ENCODE measurements around the gene TNFRSF21. TPM values are rescaled to one million over a fixed set of nuclear protein-coding genes. Genes with fewer than 3 reads are reported as not detected.

TNFRSF21 gene
- total and polyA plus RNA-seq, 2 of the 8 experiments (the other 6 are each of a cell fraction or from before 2014, with no cell fraction given) = 16.4 to 52.7 TPM

DNA sequence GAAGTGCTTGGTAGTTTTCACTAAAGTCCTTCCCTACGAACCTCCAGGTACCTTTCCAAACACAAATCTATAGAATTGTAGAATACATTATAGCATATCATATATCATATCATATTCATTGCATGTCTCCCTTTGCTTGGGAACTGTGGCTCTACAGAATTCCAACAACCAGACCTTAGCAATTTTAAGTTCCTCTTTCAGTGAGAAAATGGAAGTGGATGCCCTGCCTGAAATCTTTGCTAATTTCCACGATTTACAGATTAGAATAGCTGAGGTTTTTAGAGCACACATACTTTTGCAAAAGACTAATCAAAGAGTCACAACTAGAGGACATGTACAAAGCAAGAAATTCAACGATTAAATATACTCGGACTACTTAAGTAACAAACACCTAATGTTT is 78.6 kb downstream of the TNFRSF21 start:
- Histone ChIP-seq H4K8ac (ENCODE audit: extremely low read depth, insufficient read depth, low read length) (no peak overlapping the region), H3K4me1 (replicated peaks in 1 of 4; ENCODE audit: control insufficient read depth in 3 of 4, insufficient read depth in 4 of 4, low read length in 3 of 4) (peaks cover 2 to 6% (median 6%) of the 10 kb centered on the region in 4 experiments), H3K4me2 (ENCODE audit: insufficient read depth in 1 of 2, low read depth in 2 of 2, low read length in 2 of 2) (no peak overlapping the region), H3K23ac (ENCODE audit: insufficient read length) (no peak overlapping the region), H2BK120ac (replicated peaks; ENCODE audit: low read depth, low read length) (no peak overlapping the region), H2AFZ (ENCODE audit: low read length) (no peak overlapping the region), H3K27ac (ENCODE audit: low read depth, low read length) (no peak overlapping the region), H3K23me2 (ENCODE audit: low read depth, low read length) (no peaks in the 10 kb centered on the region), H3K4ac (replicated peaks; ENCODE audit: insufficient read length, low read depth, low read length) (no peak overlapping the region), H2BK5ac (ENCODE audit: low read depth, low read length) (no peak overlapping the region), H3K36me3 (ENCODE audit: control insufficient read depth in 2 of 4, insufficient read depth in 4 of 4, low read length in 3 of 4) (peaks cover 0 to 20% (median 7%) of the 10 kb centered on the region in 4 experiments; a peak in 4 of 8 replicates), H3K79me2 (ENCODE audit: control insufficient read depth in 1 of 2, insufficient read depth in 2 of 2, low read length in 2 of 2) (no peaks in the 10 kb centered on the region), H4K5ac (ENCODE audit: insufficient read length, low read depth, low read length) (no peak overlapping the region), H3K14ac (ENCODE audit: insufficient read length) (no peak overlapping the region), H3K4me3 (ENCODE audit: extremely low read depth in 1 of 4, insufficient read depth in 2 of 4, low read depth in 3 of 4, low read length in 4 of 4) (no peak overlapping the region), H3K79me1 (ENCODE audit: low read depth, low read length) (peaks cover 2% of the 10 kb centered on the region; the same call in 1 of the 2 replicates), H3K18ac (ENCODE audit: extremely low read depth, low read length) (no peak overlapping the region), H4K91ac (replicated peaks; ENCODE audit: insufficient read length, low read length) (no peak overlapping the region), H3K9me3 (ENCODE audit: insufficient read depth in 2 of 2, low read depth in 1 of 2, low read length in 1 of 2) (no peaks in the 10 kb centered on the region), H3K9ac (replicated peaks in 1 of 4; ENCODE audit: extremely low read depth in 1 of 4, low read depth in 3 of 4, low read length in 3 of 4) (no peak overlapping the region), H2BK15ac (ENCODE audit: low read length) (no peak overlapping the region), H3K56ac (replicated peaks; ENCODE audit: insufficient read length, low read depth, low read length) (no peak overlapping the region), H3K27me3 (replicated peaks in 1 of 4; ENCODE audit: control insufficient read depth in 3 of 4, extremely low read depth in 1 of 4, insufficient read depth in 3 of 4, low read length in 3 of 4) (no peaks in the 10 kb centered on the region), H2BK12ac (ENCODE audit: low read depth, low read length) (no peak overlapping the region), H2AK5ac (ENCODE audit: low read depth, low read length) (no peak overlapping the region), H4K20me1 (replicated peaks in 1 of 2; ENCODE audit: control insufficient read depth in 1 of 2, insufficient read depth in 2 of 2, low read length in 2 of 2) (no peaks in the 10 kb centered on the region), H2BK20ac (ENCODE audit: low read length) (no peak overlapping the region)
- FAIRE-seq = no peak
- POLR2A ChIA-PET (ENCODE audit: partially characterized antibody) = no interaction called here
- no peak for DNase-seq (ENCODE audit: low read depth in 1 of 2, low spot score in 2 of 2)
- WGBS, 2 experiments (ENCODE audit: extremely low coverage in 1 of 2, insufficient coverage in 1 of 2, insufficient read length in 1 of 2, insufficient replicate concordance in 2 of 2, low coverage in 1 of 2, low lambda C conversion rate in 2 of 2, missing lambda C conversion rate in 1 of 2) = 92% methylated on average over 4 of the region's 4 CpGs; no CpG with 5 or more reads in 1 of the 2 experiments
- CTCF ChIA-PET (ENCODE audit: partially characterized antibody) = no interaction called here
- TF ChIP-seq RAD21 (IDR thresholded peaks at IDR 0.05 in 1 of 2, conservative IDR thresholded peaks at IDR 0.05 in 1 of 2; ENCODE audit: low read depth in 2 of 2, low read length in 2 of 2) (no peak), KDM5A (IDR thresholded peaks at IDR 0.05; ENCODE audit: low read length) (no peak), SAP30 (IDR thresholded peaks at IDR 0.05; ENCODE audit: insufficient read depth, insufficient replicate concordance, low read length) (no peak), JUND (IDR thresholded peaks at IDR 0.05; ENCODE audit: low read length) (no peak), POU5F1 (IDR thresholded peaks at IDR 0.05; ENCODE audit: low read depth, low read length) (no peak), RNF2 (IDR thresholded peaks at IDR 0.05; ENCODE audit: borderline replicate concordance, low read depth, low read length, missing control alignments, poor library complexity, severe bottlenecking) (no peak), SUZ12 (IDR thresholded peaks at IDR 0.05; ENCODE audit: low read length) (no peak), EP300 (IDR thresholded peaks at IDR 0.05; ENCODE audit: borderline replicate concordance in 1 of 2, low read depth in 2 of 2, low read length in 2 of 2) (no peak), KDM1A (IDR thresholded peaks at IDR 0.05; ENCODE audit: borderline replicate concordance, low read length) (no peak), CREB1 (IDR thresholded peaks at IDR 0.05) (no peak), TAF1 (IDR thresholded peaks at IDR 0.05; ENCODE audit: low read depth, low read length) (no peak), CBX5 (IDR thresholded peaks at IDR 0.05; ENCODE audit: low read depth, low read length) (no peak)
- TF ChIP-seq, protein P1, sequence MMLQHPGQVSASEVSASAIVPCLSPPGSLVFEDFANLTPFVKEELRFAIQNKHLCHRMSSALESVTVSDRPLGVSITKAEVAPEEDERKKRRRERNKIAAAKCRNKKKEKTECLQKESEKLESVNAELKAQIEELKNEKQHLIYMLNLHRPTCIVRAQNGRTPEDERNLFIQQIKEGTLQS (IDR thresholded peaks at IDR 0.05; ENCODE audit: insufficient read depth, low read depth, low read length) = no peak
